ENCODE data around the gene HOXC4.

HOXC4 gene

DNA sequence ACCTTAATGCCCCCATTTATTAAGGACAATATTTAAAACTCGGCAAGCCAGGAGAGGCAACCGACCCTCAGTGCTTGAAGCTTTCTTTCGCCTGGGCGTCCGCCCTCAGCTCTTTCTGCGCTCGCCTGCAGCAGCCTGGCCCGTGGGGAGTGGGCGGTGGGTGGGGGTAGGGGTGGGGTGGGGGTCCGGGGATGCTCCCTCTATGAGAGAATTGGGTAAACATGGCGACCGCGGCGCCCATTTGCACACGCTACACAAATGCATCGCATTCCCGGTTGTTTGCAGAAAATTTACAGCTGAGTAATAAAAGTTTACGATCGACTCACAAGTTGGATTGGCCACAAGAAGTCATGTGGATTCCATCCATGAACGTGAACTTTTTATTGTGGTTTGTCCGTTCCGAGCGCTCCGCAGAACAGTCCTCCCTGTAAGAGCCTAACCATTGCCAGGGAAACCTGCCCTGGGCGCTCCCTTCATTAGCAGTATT, 37.1 kb upstream of the HOXC4 start:
- H3K4me3 ChIP-seq (ENCODE audit: low read depth, low read length) = no peak overlapping the region
- H3K4me1 ChIP-seq = no peaks in the 10 kb centered on the region
- H3K9me3 ChIP-seq (ENCODE audit: control insufficient read depth, low read length) = no peaks in the 10 kb centered on the region
- H3K4me2 ChIP-seq (ENCODE audit: low read length) = no peak overlapping the region
- no peak overlapping the region for H3K9ac ChIP-seq
- no peaks in the 10 kb centered on the region for H3K36me3 ChIP-seq (ENCODE audit: control insufficient read depth, insufficient read depth, low read length)
- H3K27ac ChIP-seq = no peak overlapping the region
- peaks cover 15% of the 10 kb centered on the region for H3K27me3 ChIP-seq (ENCODE audit: control insufficient read depth, insufficient read depth, low read length)
- H3K79me2 ChIP-seq = no peaks in the 10 kb centered on the region
- no peak overlapping the region for H2AFZ ChIP-seq
- TF ChIP-seq, protein P1, sequence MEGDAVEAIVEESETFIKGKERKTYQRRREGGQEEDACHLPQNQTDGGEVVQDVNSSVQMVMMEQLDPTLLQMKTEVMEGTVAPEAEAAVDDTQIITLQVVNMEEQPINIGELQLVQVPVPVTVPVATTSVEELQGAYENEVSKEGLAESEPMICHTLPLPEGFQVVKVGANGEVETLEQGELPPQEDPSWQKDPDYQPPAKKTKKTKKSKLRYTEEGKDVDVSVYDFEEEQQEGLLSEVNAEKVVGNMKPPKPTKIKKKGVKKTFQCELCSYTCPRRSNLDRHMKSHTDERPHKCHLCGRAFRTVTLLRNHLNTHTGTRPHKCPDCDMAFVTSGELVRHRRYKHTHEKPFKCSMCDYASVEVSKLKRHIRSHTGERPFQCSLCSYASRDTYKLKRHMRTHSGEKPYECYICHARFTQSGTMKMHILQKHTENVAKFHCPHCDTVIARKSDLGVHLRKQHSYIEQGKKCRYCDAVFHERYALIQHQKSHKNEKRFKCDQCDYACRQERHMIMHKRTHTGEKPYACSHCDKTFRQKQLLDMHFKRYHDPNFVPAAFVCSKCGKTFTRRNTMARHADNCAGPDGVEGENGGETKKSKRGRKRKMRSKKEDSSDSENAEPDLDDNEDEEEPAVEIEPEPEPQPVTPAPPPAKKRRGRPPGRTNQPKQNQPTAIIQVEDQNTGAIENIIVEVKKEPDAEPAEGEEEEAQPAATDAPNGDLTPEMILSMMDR (IDR thresholded peaks at IDR 0.05) = no peak

DNA sequence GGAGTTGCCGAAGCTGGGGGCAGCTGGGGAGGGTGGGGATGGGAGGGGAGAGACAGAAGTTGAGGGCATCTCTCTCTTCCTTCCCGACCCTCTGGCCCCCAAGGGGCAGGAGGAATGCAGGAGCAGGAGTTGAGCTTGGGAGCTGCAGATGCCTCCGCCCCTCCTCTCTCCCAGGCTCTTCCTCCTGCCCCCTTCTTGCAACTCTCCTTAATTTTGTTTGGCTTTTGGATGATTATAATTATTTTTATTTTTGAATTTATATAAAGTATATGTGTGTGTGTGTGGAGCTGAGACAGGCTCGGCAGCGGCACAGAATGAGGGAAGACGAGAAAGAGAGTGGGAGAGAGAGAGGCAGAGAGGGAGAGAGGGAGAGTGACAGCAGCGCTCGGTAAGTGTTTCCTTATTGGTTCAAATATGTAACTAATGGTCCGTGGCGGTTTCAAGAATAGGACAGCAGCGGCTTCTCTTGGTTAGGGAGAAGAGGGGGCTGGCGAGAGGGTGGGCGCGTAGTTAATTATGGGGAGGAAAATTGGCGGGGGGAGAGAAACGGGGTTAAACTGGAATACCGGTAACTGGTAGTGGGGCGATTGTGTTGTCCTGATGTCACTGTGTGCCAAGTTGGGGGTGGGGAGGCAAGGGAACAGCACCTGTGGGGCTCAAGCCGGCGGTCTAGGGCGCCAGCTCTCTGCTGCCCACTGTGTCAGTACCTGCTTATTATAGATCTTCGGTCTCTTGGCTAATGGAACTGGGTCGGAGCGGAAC, 36.4 kb upstream of the HOXC4 start:
- peaks cover 15% of the 10 kb centered on the region for H3K27me3 ChIP-seq (ENCODE audit: control insufficient read depth, insufficient read depth, low read length)
- H3K79me2 ChIP-seq = no peaks in the 10 kb centered on the region
- TF ChIP-seq, protein P1 (IDR thresholded peaks at IDR 0.05) = no peak
- H3K4me2 ChIP-seq (ENCODE audit: low read length) = peak overlapping the region; percentile 50
- H3K4me3 ChIP-seq (ENCODE audit: low read depth, low read length) = peak overlapping the region; percentile 41
- H3K4me1 ChIP-seq = no peaks in the 10 kb centered on the region
- H3K9ac ChIP-seq = no peak overlapping the region
- no peaks in the 10 kb centered on the region for H3K9me3 ChIP-seq (ENCODE audit: control insufficient read depth, low read length)
- H2AFZ ChIP-seq = peak overlapping the region; percentile 56
- no peaks in the 10 kb centered on the region for H3K36me3 ChIP-seq (ENCODE audit: control insufficient read depth, insufficient read depth, low read length)
- no peak overlapping the region for H3K27ac ChIP-seq

DNA sequence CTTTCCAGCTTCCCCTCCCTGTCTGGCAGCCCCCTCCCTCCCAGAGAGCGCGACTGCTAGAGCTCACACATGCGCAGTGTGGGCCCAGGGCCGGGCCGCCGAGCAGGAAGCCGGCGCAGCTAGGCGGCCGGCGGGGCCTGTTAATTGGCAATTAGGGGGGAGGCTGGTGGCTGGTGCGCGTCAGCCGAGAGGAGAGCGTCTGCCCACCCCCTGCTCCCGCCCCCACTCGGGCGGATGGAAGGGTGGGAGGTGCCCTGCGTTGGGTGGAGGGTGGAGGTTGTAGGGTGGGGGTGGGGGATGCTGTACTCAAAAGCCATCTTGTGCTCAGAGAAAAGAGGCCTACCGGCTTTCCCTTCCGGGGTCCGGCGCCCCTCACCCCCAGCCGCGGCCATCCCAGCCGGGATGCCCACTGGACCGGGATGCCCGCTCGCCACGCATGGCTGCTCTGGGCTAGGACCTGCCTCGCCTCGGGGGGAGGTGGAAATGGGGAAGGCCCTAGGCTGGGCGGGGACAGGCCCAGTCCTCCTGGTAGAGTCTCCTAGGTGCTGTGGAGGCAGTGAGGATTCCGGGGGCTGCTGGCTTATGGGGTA, 35.7 kb upstream of the HOXC4 start:
- H3K4me1 ChIP-seq = no peaks in the 10 kb centered on the region
- H3K79me2 ChIP-seq = no peaks in the 10 kb centered on the region
- H2AFZ ChIP-seq = peak overlapping the region; percentile 56
- peak overlapping the region; percentile 50 for H3K4me2 ChIP-seq (ENCODE audit: low read length)
- no peaks in the 10 kb centered on the region for H3K36me3 ChIP-seq (ENCODE audit: control insufficient read depth, insufficient read depth, low read length)
- peak overlapping the region; percentile 41 for H3K4me3 ChIP-seq (ENCODE audit: low read depth, low read length)
- no peaks in the 10 kb centered on the region for H3K9me3 ChIP-seq (ENCODE audit: control insufficient read depth, low read length)
- no peak overlapping the region for H3K9ac ChIP-seq
- no peak overlapping the region for H3K27ac ChIP-seq
- H3K27me3 ChIP-seq (ENCODE audit: control insufficient read depth, insufficient read depth, low read length) = peaks cover 16% of the 10 kb centered on the region
- TF ChIP-seq, protein P1 (IDR thresholded peaks at IDR 0.05) = no peak

DNA sequence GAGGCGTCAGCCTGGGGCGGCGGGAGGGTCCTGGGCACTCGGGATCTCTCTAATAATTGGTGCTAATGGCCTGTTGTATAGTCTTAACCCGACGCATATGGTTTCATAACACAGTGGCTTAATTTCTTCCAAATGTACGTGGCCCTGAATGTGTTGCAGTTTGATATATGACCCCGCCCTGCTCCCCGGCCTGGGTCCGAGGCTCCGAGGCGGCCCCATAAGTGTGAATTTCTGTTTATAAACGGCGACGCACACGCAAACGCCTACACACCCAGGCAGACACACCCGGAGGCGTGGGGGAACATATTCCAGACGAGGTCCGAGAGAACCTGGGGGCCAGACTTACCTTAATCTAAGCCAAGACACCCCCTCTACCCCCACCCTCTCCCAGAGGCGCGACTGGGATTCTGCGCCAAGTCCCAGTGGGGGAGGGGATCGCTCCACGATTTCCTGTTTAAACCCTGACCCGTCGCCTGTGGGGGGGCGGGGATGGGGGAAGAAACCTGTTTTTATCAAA, 35.1 kb upstream of the HOXC4 start:
- H3K36me3 ChIP-seq (ENCODE audit: control insufficient read depth, insufficient read depth, low read length) = no peaks in the 10 kb centered on the region
- TF ChIP-seq, protein P1 (IDR thresholded peaks at IDR 0.05) = no peak
- no peak overlapping the region for H3K4me3 ChIP-seq (ENCODE audit: low read depth, low read length)
- no peak overlapping the region for H3K4me2 ChIP-seq (ENCODE audit: low read length)
- no peaks in the 10 kb centered on the region for H3K9me3 ChIP-seq (ENCODE audit: control insufficient read depth, low read length)
- H3K27me3 ChIP-seq (ENCODE audit: control insufficient read depth, insufficient read depth, low read length) = peaks cover 20% of the 10 kb centered on the region
- no peaks in the 10 kb centered on the region for H3K79me2 ChIP-seq
- no peak overlapping the region for H3K27ac ChIP-seq
- no peaks in the 10 kb centered on the region for H3K4me1 ChIP-seq
- no peak overlapping the region for H2AFZ ChIP-seq
- H3K9ac ChIP-seq = no peak overlapping the region

Data from parathyroid adenoma (tissue), 2 donors.